Esophagus squamous epithelium (tissue), 4 donors: ENCODE measurements around the gene PLTP.

Experiments
- POLR2A ChIP-seq, 4 donors: fragments of 450-650 bp; IDR thresholded peaks; one replicate each; pipeline ENCODE4 v1.6.1; 2017; ENCODE audit warnings: antibody characterized with exemption in 4 of 4, mild to moderate bottlenecking in 4 of 4, moderate library complexity in 3 of 4
- TF ChIP-seq, protein P1 (sequence below), 6 experiments: fragments of 450-650 bp in 4 of 6; fragments of 200-600 bp in 2 of 6; sonication (generic) in 2 of 6; IDR thresholded peaks; one replicate each; pipeline ENCODE4 v1.5.1; 2016 to 2019; ENCODE audit warnings: antibody characterized with exemption in 6 of 6, mild to moderate bottlenecking in 4 of 6, moderate library complexity in 4 of 6

DNA sequence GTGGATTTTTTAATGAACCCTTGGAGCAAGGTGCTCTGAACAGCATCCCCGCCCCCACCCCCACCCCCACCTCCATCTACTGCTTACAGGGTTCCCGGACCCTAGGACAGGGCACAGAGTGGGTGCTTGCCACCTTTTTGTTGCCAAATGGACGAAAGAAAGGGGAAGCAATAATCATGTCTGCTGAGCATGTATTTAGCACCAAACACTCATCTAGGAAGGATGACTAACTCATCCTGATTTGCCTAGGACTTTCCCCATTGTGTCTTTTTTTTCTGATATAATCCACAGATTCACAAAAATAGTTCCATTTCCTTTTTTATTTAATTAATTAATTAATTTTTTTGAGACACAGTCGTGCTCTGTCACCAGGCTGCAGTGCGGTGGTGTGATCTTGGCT is 1.2 kb upstream of the PLTP start:
- TF ChIP-seq, protein P1, sequence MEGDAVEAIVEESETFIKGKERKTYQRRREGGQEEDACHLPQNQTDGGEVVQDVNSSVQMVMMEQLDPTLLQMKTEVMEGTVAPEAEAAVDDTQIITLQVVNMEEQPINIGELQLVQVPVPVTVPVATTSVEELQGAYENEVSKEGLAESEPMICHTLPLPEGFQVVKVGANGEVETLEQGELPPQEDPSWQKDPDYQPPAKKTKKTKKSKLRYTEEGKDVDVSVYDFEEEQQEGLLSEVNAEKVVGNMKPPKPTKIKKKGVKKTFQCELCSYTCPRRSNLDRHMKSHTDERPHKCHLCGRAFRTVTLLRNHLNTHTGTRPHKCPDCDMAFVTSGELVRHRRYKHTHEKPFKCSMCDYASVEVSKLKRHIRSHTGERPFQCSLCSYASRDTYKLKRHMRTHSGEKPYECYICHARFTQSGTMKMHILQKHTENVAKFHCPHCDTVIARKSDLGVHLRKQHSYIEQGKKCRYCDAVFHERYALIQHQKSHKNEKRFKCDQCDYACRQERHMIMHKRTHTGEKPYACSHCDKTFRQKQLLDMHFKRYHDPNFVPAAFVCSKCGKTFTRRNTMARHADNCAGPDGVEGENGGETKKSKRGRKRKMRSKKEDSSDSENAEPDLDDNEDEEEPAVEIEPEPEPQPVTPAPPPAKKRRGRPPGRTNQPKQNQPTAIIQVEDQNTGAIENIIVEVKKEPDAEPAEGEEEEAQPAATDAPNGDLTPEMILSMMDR (IDR thresholded peaks at IDR 0.05): no peak
- no peak for TF ChIP-seq POLR2A (IDR thresholded peaks at IDR 0.05)
